Esophagus muscularis mucosa (tissue), 4 donors: Measurements from ENCODE around the gene SNX10.

Experiments
- EP300 ChIP-seq: sonication (generic); formaldehyde crosslinking; IDR thresholded peaks from one replicate; pipeline ENCODE4 v1.6.1; 2017; ENCODE audit warnings: antibody characterized with exemption
- POLR2A ChIP-seq: fragments of 450-650 bp; IDR thresholded peaks from one replicate; pipeline ENCODE4 v1.6.1; 2017; ENCODE audit warnings: antibody characterized with exemption, moderate library complexity, mild to moderate bottlenecking, low read depth
- POLR2AphosphoS5 ChIP-seq, 2 donors: sonication (generic); formaldehyde crosslinking; IDR thresholded peaks; one replicate each; pipeline ENCODE4 v1.6.1; 2017; ENCODE audit warnings: antibody characterized with exemption in 2 of 2
- TF ChIP-seq, protein P1 (sequence below), 3 experiments: fragments of 200-600 bp in 2 of 3; fragments of 450-650 bp in 1 of 3; sonication (generic) in 2 of 3; IDR thresholded peaks; one replicate each; pipeline ENCODE4 v1.5.1; 2017 to 2019; ENCODE audit warnings: antibody characterized with exemption in 3 of 3, mild to moderate bottlenecking in 2 of 3, moderate library complexity in 1 of 3

DNA sequence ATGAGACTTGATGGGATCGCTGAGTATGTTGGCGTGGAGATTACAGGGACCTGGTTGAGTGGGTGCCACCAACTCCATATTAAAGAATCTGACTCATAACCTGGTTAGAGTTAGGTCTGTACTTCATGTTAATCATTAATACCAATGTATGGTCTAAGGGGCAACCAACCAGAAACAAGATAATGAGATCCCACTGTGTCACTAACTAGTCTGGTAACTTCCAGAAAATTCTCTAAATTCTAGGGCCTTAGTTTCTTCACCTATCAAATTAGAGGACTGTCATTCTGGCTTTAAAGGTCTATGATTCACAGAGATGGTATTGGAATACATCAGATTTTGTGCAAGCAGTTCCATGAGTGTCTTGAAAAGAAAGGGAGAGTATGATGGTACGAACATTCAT, 102.2 kb downstream of the SNX10 start:
- TF ChIP-seq, protein P1, sequence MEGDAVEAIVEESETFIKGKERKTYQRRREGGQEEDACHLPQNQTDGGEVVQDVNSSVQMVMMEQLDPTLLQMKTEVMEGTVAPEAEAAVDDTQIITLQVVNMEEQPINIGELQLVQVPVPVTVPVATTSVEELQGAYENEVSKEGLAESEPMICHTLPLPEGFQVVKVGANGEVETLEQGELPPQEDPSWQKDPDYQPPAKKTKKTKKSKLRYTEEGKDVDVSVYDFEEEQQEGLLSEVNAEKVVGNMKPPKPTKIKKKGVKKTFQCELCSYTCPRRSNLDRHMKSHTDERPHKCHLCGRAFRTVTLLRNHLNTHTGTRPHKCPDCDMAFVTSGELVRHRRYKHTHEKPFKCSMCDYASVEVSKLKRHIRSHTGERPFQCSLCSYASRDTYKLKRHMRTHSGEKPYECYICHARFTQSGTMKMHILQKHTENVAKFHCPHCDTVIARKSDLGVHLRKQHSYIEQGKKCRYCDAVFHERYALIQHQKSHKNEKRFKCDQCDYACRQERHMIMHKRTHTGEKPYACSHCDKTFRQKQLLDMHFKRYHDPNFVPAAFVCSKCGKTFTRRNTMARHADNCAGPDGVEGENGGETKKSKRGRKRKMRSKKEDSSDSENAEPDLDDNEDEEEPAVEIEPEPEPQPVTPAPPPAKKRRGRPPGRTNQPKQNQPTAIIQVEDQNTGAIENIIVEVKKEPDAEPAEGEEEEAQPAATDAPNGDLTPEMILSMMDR (IDR thresholded peaks at IDR 0.05) = no peak
- TF ChIP-seq POLR2AphosphoS5 (IDR thresholded peaks at IDR 0.05) (no peak), POLR2A (no peak), EP300 (no peak)
